Loucy (cell line): Measurements from ENCODE around the gene NTN1.

Experiments
- H2AFZ ChIP-seq: fragments of 200-600 bp; sonication (generic); 2 replicates; pipeline ENCODE4 v1.6.0; 2016; ENCODE audit warnings: antibody characterized with exemption, mild to moderate bottlenecking, low read length, moderate library complexity
- H3F3A ChIP-seq: fragments of 200-600 bp; 2 replicates; pipeline ENCODE4 v1.6.0; 2016; ENCODE audit warnings: antibody characterized with exemption, low read depth, mild to moderate bottlenecking
- H3K27me3 ChIP-seq: fragments of 200-600 bp; sonication (generic); 2 replicates; pipeline ENCODE4 v1.6.1; 2014; ENCODE audit warnings: low read length, mild to moderate bottlenecking; ENCODE audit not compliant: insufficient read depth, poor library complexity, severe bottlenecking
- H3K36me3 ChIP-seq: fragments of 200-600 bp; sonication (generic); 2 replicates; pipeline ENCODE4 v1.6.1; 2016; ENCODE audit warnings: low read length; ENCODE audit not compliant: insufficient read depth
- H3K4me1 ChIP-seq: fragments of 200-600 bp; sonication (generic); 2 replicates; pipeline ENCODE4 v1.5.1; 2014; ENCODE audit warnings: low read length, mild to moderate bottlenecking; ENCODE audit not compliant: insufficient read depth, poor library complexity, severe bottlenecking
- H3K4me2 ChIP-seq: fragments of 200-600 bp; sonication (generic); 2 replicates; pipeline ENCODE4 v1.6.0; 2014; ENCODE audit warnings: antibody characterized with exemption, low read length, low read depth, mild to moderate bottlenecking; ENCODE audit not compliant: poor library complexity, severe bottlenecking
- H3K4me3 ChIP-seq: fragments of 200-600 bp; sonication (generic); 2 replicates; pipeline ENCODE4 v1.5.1; 2014; ENCODE audit warnings: low read length, mild to moderate bottlenecking, mixed read lengths; ENCODE audit not compliant: poor library complexity, severe bottlenecking
- H3K79me2 ChIP-seq: fragments of 200-600 bp; sonication (generic); 2 replicates; pipeline ENCODE4 v1.6.1; 2014; ENCODE audit warnings: low read length; ENCODE audit not compliant: insufficient read depth
- H3K9ac ChIP-seq: fragments of 200-600 bp; sonication (generic); 2 replicates; pipeline ENCODE4 v1.6.0; 2014; ENCODE audit warnings: mild to moderate bottlenecking, low read depth, low read length, moderate library complexity; ENCODE audit not compliant: poor library complexity, severe bottlenecking
- H3K9me2 ChIP-seq: fragments of 200-600 bp; sonication (generic); replicated peaks from 2 replicates; pipeline ENCODE4 v1.6.1; 2016; ENCODE audit warnings: low read depth, low read length, mixed read lengths
- H3K9me3 ChIP-seq: fragments of 200-600 bp; sonication (generic); 2 replicates; pipeline ENCODE4 v1.6.1; 2014; ENCODE audit warnings: mild to moderate bottlenecking, antibody characterized with exemption, low read length, low read depth; ENCODE audit not compliant: insufficient read depth
- H4K20me1 ChIP-seq: fragments of 200-600 bp; sonication (generic); 2 replicates; pipeline ENCODE4 v1.6.0; 2014; ENCODE audit warnings: antibody characterized with exemption, low read length, mild to moderate bottlenecking; ENCODE audit not compliant: insufficient read depth, poor library complexity, severe bottlenecking
- EZH2phosphoT487 ChIP-seq: fragments of 200-600 bp; IDR thresholded peaks from 2 replicates; pipeline ENCODE4 v1.6.1; 2018; ENCODE audit warnings: antibody characterized with exemption, mild to moderate bottlenecking, moderate library complexity, borderline replicate concordance
- TF ChIP-seq, protein P1 (sequence below): fragments of 200-600 bp; sonication (generic); conservative IDR thresholded peaks from 2 replicates; pipeline ENCODE4 v1.5.1; 2014; ENCODE audit warnings: mild to moderate bottlenecking, antibody characterized with exemption, low read length

The NTN1 gene

DNA sequence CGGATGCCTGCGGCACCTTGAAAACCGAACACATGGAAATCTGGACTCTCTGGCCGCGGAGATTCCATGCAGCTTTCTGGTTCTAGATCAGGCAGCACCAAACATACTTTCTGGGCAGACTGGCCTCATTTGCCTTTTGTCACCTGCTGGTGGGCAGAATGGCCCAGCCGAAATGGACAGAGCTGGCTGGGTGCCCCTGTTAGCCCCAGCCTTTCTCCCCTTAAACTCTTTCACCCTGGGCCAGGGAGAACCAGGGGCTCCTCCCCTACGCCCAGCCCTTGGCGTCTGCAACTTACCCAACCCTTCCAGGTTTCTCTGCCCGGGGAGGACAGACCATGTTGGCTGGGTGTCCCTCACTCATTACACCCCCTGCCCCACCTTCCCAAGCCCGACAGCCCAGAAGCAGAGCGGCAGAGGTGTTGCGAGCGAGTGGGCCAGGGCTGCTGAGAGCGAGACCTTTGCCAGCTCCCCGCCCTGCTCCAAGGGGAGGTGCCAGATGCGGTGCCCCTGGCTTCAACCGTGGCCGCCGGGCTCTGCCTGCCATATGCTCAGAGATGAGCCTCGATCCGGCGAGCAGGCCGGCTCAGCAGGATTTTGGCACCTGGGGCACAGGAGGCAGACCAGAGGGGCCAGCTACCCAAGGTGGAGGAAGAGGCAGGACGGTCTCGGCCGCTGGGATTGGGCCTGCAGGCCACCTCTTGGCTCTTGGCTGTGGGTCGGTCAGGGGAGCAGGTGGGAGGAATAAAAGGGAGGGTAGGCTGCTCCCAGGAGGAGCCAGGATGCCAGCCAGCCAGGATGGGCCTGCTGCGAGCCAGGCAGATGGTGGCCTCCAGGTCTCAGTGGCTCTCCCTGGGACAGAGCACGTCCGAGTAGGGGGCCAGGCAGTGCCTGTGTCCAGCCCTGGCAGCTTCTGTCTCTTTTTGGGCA lies 191.3 kb downstream of the NTN1 start:
- no peaks in the 10 kb centered on the region for H3F3A ChIP-seq
- H3K27me3 ChIP-seq = no peaks in the 10 kb centered on the region
- no peaks in the 10 kb centered on the region for H4K20me1 ChIP-seq
- no peak overlapping the region for H3K9ac ChIP-seq
- H3K36me3 ChIP-seq = no peaks in the 10 kb centered on the region
- H3K79me2 ChIP-seq = no peaks in the 10 kb centered on the region
- no peak overlapping the region for H2AFZ ChIP-seq
- peaks cover 13% of the 10 kb centered on the region; the same call in 1 of the 2 replicates for H3K9me3 ChIP-seq
- H3K9me2 ChIP-seq = no peaks in the 10 kb centered on the region
- TF ChIP-seq, protein P1, sequence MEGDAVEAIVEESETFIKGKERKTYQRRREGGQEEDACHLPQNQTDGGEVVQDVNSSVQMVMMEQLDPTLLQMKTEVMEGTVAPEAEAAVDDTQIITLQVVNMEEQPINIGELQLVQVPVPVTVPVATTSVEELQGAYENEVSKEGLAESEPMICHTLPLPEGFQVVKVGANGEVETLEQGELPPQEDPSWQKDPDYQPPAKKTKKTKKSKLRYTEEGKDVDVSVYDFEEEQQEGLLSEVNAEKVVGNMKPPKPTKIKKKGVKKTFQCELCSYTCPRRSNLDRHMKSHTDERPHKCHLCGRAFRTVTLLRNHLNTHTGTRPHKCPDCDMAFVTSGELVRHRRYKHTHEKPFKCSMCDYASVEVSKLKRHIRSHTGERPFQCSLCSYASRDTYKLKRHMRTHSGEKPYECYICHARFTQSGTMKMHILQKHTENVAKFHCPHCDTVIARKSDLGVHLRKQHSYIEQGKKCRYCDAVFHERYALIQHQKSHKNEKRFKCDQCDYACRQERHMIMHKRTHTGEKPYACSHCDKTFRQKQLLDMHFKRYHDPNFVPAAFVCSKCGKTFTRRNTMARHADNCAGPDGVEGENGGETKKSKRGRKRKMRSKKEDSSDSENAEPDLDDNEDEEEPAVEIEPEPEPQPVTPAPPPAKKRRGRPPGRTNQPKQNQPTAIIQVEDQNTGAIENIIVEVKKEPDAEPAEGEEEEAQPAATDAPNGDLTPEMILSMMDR = no peak
- no peak for TF ChIP-seq EZH2phosphoT487
- no peak overlapping the region for H3K4me3 ChIP-seq
- H3K4me2 ChIP-seq = no peak overlapping the region
- H3K4me1 ChIP-seq = no peaks in the 10 kb centered on the region

DNA sequence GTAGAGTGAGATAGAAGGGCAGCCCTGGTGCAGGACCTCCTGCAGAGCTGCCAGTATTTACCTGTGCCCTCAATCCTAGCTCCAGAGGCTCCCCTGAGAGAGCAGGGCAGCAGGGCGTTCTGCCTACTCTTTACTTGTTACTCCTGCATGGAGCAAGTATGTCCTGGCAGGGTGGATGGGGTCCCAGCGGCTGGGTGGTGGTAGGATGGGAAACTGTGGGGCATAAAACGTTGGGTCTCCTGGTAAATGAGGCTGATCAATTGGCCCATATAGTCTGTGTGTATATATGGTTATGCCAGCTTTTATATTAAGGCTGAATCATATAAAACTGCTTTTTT lies 192.0 kb downstream of the NTN1 start:
- Histone ChIP-seq H3F3A (no peaks in the 10 kb centered on the region), H3K4me2 (no peak overlapping the region), H3K36me3 (no peaks in the 10 kb centered on the region), H3K4me3 (no peak overlapping the region), H3K79me2 (no peaks in the 10 kb centered on the region), H2AFZ (no peak overlapping the region), H3K9ac (no peak overlapping the region), H3K9me3 (peaks cover 13% of the 10 kb centered on the region; the same call in 1 of the 2 replicates), H3K27me3 (no peaks in the 10 kb centered on the region), H4K20me1 (no peaks in the 10 kb centered on the region), H3K9me2 (no peaks in the 10 kb centered on the region), H3K4me1 (no peaks in the 10 kb centered on the region)
- TF ChIP-seq EZH2phosphoT487 = no peak
- TF ChIP-seq, protein P1 = no peak

DNA sequence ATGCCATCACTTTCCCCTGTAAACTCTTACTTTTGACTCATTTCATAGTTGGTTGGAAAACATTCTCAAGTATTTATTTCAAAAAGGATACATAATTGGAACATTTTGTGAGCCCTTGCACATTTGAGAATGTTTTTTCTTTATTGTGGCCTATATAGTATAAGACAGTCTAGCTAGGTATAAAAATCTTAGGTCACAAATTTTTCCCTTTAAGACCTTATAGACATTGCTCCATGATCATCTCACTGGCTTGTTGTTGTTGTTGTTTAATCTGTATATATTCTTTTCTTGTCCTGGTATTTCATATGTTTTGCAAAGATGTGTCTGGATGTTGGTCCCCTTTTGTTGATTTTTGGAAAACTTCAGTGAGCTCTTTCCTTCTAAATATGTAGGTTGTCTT lies 194.2 kb downstream of the NTN1 start:
- Histone ChIP-seq H3K9ac (no peak overlapping the region), H3K27me3 (no peaks in the 10 kb centered on the region), H3K79me2 (no peaks in the 10 kb centered on the region), H3K4me3 (no peak overlapping the region), H2AFZ (no peak overlapping the region), H3K36me3 (no peaks in the 10 kb centered on the region), H4K20me1 (no peaks in the 10 kb centered on the region), H3F3A (no peaks in the 10 kb centered on the region), H3K9me2 (no peaks in the 10 kb centered on the region), H3K4me1 (no peaks in the 10 kb centered on the region), H3K4me2 (no peak overlapping the region), H3K9me3 (peaks cover 13% of the 10 kb centered on the region; the same call in 1 of the 2 replicates)
- TF ChIP-seq, protein P1 = no peak
- no peak for TF ChIP-seq EZH2phosphoT487
